A549 (cell line): ENCODE data around the gene RASL11B.

Source experiments
- BHLHE40 ChIP-seq: IDR thresholded peaks from 2 replicates; pipeline ENCODE4 v1.6.1; 2012; ENCODE audit warnings: low read depth, low read length, inconsistent platforms
- MAX ChIP-seq: IDR thresholded peaks from 2 replicates; pipeline ENCODE4 v1.6.1; 2012

GRCh38 chr4:52879471-52879870 lies 17.4 kb downstream of the RASL11B start:
- TF ChIP-seq BHLHE40 (no peak), MAX (no peak)
